Astrocyte of the cerebellum (primary cell): ENCODE results near the gene EIF3K.

Experiments
- DNase-seq: peaks from one replicate; pipeline ENCODE4 v3.0.0-alpha.2; 2011; ENCODE audit warnings: low read depth
- H3K4me3 ChIP-seq: 2 replicates; pipeline ENCODE4 v1.5.1; 2011; ENCODE audit warnings: mild to moderate bottlenecking, low read depth, low read length, moderate library complexity
- CTCF ChIP-seq: IDR thresholded peaks from 2 replicates; pipeline ENCODE4 v1.5.1; 2012; ENCODE audit warnings: low read length, low read depth, moderate library complexity, mild to moderate bottlenecking; ENCODE audit errors: missing control alignments
- in situ Hi-C: cut with HindIII; loops from 2 replicates; pipeline ENCODE4 v1.10.0; 2017; ENCODE audit warnings: low sequenced_read_pairs

Gene EIF3K

GRCh38 chr19:38657633-38658222, 38.7 kb downstream of the EIF3K start:
- in situ Hi-C loops: no loop called here
- TF ChIP-seq CTCF: no peak
- DNase-seq: no peak
- H3K4me3 ChIP-seq: no peak overlapping the region

- H3K4me3 ChIP-seq: peak overlapping the region; percentile 8
- in situ Hi-C loops: no loop called here
- DNase-seq: peak; percentile 100
- no peak for TF ChIP-seq CTCF
Measured at GRCh38 chr19:38658462-38659306, 39.7 kb downstream of the EIF3K start.

- TF ChIP-seq CTCF: no peak
- in situ Hi-C loops: no loop called here
- no peak for DNase-seq
- H3K4me3 ChIP-seq: no peak overlapping the region
Measured at GRCh38 chr19:38660724-38661123, 41.7 kb downstream of the EIF3K start.

- no peak for TF ChIP-seq CTCF
- no peak overlapping the region for H3K4me3 ChIP-seq
- in situ Hi-C loops: no loop called here
- DNase-seq: no peak
Measured at GRCh38 chr19:38661136-38661535, 42.1 kb downstream of the EIF3K start.

GRCh38 chr19:38661996-38662395, 43.0 kb downstream of the EIF3K start:
- no peak for DNase-seq
- in situ Hi-C loops: no loop called here
- TF ChIP-seq CTCF: no peak
- no peak overlapping the region for H3K4me3 ChIP-seq

- in situ Hi-C loops: no loop called here
- H3K4me3 ChIP-seq: no peak overlapping the region
- DNase-seq: no peak
- TF ChIP-seq CTCF: no peak
Measured at GRCh38 chr19:38662537-38663155, 43.7 kb downstream of the EIF3K start.
